ENCODE data around the gene LCN1.

LCN1 gene

DNA sequence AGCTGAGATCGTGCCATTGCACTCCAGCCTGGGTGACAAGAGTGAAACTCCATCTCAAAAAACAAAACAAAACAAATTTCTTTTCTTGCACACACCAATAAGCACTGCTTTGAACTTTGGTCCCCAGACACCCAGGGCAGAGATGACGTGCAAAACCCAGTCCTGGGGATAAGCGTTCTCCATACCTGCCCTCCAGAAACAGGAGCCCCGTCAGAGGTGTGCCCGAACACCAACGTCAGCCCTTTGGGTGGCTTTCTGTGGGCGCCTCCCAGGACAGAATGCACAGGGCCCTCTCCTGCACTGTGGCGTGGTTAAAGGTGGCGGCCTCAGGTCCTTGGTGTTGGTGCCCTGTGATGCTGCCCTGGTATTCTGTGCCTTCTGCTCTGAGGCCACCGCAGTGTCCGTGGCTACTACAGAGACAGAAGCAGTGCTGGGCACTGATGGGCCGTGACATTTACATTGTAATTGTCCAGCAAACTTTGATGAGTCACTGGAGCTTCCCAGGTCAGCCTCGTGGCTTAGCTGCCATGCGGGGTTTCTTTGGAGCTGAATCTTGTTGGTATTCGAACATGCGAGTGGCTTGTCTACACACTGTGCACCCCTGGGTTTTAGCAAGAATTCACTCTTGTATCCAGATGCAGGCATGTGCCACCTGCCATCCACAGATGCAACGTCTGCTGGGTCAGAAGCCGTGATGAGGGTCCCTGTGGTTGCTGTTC is 31.9 kb upstream of the LCN1 start:
- DNase-seq, result no peak

DNA sequence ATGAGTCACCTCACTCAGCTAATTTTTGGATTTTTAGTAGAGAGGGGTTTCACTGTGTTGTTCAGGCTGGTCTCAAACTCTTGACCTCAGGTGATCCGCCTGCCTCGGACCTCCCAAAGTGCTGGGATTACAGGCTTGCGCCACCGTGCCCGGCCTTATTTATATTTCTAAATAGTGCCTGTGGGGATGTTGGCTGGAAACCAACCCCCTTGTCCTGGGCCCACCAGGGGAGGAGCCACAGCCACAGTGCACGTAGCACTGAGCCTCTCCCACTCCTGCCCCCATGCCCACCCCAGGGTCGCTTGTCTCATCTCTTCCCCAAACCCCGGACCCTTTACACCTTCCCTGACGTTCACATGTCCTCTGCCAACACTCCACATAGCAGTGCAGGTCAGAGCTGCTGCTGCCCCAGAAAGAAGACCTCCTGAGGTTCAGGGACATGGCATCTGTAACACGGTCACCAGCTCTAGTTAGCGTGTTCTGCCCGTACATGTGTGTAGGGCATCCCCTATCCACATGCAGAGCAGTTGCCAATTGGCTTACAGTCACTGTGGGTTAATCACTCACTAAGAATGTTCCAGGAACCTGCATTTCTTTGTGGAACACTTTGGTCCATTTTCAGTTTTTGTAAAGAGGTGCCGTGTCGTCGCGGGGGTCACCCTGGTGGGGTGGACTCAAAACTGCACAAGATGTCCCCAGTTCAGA is 30.9 kb upstream of the LCN1 start:
- no peak for DNase-seq

DNA sequence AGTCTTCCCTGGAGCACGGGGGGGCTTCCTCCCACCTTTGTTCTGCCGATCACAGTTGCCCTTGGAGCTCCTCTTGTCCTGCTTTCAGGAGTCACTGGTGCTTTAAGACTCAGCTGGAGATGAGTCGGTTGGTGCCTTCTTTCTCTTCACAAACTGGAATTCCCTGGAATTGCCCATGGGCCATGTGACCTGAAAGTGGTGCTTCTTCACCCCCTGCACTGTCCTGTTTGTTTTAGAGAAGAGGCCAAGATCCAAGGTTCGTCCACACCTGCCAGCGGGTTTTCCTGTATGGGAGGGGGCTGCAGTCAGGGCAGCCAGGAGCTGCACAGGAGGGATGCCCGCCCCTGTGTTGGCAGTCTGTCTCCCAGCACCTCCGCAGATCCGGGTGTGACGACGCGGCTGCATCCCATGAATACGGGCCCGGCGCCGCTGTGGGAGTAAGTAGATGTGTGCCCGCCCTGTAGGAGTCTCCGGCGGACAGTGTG is 30.2 kb upstream of the LCN1 start:
- DNase-seq, result no peak

DNA sequence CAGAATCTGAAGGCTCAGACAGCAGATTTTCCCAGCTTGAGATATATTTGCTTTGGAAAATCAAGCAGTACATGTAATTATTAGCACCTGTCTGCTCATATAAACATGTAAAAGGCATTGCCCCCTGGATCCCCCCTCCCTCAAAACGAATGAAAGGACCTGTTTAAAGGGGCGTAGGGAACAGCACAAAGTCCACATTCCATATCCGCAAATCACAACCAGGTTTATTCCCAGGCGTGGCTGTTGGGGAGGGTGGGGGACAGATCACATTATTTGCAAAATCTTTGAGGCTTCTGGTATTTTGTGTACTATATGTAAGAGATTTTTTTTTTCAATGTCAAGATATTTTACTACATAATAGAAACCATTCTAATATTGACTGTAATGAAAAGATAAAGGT is 29.5 kb upstream of the LCN1 start:
- DNase-seq, result no peak

DNA sequence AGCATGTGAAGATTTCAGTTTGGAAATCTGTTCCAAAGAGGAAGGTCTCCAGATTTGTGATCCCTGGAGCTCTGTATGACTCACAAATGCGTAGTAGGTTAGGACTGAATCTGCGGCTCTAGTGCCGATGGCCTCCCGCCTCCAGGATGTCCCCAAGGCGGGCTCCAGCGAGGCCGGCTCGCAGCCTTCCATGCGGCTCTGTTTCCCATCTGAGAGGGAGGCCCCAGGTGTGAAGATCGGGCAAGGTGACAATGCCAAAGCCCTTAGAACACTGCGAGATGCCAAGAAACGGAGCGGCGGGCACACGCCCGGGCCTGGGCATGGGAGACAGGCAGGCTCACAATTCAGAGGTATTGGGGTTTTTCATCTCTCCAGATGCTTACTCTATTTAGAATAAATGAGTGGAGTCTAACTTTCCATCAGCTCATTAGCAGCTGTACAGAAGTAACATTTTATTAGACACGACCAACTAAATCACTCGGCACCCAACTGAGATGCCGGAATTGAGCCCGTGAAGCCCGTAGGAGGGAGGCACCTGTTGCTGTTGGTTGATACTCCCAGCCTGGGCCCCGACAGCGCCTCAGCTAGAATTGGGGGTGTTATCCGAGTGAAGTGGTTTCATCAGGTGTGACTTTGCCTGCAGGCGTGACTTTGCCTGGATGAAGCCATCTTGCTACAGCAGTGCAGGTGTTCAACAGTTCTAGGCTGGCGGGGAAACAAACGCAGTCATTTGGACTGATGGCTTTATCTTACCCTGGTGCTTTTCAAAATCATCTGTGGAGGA is 28.2 kb upstream of the LCN1 start:
- no peak for DNase-seq

DNA sequence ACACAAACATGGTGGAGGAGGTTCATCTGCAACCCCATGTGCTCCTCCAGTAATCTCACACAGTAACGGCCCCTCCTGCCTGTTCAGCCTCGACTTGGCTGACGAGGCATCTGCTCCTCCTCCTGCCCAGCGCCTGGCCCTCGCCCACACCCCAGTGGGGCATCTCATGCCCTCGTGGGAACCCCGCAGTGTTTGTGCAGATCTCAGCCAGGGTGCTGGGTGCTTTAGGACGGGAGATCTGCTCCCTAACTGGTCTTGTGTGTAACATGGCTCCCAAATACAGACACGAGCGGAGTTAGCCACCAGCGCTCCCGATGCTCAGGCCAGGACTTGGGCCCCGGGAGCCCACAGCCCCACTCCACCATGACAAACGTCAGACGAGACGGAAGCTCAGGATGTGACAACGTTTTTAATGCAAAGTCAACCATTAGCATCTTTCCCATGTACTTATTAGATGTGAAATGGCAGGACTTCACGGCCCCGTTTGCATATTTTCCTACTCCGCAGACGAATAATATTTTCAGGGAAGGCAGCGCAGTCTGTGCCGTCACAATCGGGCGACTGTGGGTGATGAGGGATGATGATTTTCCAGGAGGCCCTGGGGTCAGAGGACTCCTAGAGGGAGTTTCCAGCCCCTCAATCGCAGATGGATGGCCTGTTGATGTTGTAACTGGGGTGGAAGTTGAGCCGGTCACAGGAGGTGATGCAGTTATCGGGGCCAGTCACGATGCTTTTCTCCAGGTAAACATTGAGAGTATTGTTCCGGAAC is 26.3 kb upstream of the LCN1 start:
- DNase-seq, result no peak

DNA sequence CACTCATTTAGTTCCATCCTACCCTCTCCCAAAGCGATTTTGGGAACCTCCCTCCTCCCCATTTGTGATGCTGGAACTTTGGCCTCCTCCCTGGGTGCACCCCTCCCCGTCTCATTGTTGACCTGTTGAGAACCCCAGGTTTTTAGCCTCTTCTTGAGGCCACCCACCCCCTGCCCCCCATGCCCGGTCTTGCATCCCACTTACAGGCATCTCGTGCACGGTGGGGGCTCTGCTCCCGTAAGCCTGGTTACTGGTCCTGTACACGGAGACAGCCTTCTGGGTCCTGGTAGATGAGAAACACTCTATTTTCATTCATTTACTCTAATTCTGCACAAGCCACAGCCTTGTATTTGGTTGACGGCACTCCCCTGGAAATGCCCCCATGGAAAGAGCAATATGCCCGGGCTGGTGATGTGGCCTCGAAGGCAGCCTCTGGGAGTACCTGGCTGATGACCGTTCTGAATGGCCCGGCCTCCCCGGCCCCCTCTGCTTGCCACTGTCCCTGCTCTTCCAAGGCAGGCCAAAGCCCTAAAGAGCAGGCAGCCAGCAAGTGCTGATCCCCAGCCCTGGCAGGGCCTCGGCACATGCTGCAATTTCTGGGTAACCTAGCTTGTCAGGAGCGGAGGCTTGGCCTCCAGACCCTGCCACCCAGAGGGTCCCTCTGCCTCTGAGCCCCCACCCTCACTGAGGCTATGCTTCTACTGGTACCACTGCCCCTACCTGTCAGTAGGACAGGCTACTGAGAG is 22.7 kb upstream of the LCN1 start:
- DNase-seq, result no peak

DNA sequence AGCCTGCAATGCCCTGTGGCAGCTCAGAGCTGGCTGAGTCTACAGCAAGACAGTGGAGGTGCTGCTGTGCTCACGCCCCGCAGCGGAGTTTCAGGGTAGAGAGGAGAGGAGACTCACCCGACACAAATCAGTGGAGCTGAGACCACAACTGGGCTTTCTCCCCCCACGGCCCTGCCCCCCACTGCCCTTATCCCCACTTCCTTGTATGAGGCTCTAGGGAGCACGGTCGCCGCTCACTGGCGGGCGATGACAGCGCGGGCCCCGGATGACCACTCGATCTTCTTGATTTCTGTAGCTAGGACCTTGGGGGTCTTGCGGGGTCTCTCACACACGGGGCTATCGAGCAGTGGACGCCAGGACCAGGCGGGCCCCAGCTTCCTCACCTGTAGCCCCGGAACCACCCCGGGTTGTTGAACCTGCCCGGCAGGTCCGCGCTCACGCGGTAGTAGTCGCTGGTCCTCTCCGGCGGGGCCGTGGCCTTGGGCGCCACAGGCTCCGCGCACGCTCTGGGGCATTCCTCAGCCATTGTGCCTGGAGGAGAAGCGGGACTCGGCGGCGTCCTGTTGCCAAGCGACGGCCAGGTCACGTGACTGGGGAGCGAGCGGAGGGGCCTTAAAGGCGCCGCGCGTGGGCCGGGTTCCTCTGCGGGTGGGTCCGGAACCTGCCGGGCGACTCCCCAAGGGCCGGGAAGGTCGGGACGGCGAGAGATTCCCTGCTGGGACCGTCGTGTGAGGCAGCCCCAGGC is 21.7 kb upstream of the LCN1 start:
- peak; percentile 71 for DNase-seq

DNA sequence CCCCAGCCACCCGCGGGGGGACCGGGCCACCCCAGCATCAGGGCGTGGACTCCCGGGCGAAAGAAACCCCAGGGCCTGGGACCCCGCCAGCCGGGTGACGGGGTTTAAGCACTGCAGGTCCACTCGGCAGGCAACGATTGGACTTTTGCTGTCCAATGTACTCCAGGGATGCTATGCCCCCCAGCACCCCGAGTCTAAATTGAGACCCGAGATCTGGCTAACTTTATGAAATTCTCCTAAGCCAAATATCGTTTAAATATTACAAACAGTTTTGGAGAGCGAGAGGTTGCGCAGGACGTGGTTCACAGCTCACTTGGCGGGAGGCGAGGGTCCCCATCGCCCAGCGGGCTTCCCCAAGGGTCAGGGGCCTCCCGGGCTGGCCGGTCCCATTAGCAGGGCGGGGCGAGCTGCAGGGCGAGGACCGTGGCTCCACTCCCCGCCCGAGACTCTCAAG is 21.1 kb upstream of the LCN1 start:
- no peak for DNase-seq

DNA sequence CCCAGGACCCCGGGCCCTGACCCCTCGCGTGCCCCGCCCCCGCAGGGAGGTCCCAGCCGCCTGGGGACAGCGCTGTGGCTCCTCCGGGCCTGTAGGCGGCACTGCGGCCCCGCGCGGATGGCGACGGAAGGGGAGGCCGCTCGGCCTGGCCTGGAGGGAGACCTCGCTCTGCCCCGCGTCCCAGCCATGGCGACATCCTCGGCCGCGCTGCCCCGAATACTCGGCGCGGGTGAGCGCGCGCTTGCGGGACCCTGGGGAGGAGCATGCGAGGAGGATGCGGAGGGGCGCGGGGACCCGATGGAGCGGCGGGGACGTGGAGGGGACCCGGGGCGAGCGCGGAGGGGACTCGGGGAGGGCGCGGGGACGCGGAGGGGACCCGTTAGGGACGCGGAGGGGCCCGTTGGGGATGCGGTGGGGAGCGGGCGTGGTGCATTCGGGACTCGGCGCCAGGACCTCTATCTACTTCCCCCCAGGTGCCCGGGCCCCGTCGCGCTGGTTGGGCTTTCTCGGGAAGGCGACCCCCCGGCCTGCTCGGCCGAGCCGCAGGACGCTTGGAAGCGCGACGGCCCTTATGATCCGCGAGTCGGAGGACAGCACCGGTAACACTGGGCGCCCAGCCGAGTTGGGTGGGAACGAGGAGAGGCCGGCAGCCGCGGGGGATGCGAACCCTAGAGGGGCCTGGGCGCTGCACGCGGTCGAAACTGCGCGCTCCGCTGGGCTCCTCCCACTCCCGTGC is 20.5 kb upstream of the LCN1 start, which contains the start of gene MRPS2:
TSS of gene MRPS2 (plus strand) at position 158 of the 736 bp plus-strand sequence. CDS start at position 187, 29 bp downstream.
- DNase-seq, result peak; percentile 53

DNA sequence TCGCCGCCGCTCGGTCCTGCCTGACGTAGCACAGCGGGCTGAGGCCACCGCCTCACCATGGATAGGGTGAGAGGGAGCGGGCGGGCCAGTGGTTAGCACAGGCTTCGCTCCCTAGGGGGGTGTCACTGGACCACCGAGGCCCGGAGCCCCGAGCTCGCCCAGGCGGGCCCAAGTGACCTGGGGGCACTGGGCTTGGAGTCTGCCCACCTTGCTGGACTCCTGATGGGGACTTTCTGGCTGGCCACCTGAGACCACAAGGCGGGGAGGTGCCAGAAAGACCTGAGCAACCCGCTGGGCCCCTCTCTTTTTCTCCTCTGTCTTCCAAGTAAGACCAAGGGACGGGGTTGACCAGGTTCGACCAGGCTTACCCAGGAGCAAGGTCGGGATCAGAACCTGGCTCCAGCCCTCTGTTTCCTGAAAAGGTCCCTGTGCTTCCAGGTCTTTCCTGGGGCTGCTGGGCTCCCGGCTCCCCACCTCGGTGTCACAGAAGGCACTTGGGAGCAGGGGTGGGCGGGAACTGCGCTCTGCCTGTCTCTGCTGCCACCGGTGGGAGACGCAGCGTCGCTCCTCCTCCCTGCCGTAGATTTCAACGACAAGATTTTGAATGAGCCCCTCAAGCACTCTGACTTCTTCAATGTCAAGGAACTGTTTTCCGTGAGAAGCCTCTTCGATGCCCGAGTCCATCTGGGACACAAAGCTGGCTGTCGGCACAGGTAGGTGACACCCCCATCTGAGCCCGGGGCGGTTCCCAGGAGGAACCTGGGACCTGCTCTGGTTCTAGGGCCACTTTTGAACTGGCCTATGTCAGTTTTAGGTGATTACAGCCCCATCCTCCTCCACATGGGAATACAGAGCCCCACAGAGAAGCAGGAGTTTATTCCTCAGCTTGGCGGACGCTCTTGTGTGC is 19.7 kb upstream of the LCN1 start:
- DNase-seq, result no peak

DNA sequence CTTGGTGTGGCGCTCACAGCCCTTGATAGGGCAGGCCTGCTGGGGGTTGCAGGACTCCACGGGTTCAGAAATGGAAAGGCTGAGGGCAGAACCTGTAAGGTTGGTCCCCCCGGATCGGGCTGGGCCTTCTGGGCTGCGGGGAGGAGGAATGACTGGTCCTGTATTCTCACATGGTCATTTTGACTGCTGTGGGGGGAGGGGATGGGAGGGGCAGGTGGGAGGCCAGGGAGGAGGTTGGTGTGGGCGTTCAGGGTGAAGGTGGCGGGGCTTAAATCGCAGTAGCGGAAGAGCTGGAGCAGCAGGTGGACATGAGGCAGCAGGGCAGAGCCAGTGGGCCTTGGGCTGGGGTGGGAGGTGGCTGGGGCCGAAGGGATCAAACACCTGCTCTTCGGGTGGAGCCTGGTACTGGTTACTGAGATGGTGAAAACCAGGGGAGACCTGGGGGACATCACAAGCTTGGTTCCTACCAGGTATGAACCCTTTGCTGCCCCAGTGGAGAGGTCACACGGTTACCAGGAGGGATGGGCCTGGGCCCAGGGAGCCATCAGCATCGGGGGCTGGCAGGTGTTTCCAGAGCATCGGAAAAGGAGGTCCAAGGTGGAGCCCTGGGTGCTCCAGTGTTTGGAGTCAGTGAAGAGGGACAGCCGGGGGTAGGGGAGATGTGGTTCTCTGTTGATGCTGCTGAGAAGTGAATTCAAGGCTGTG is 18.9 kb upstream of the LCN1 start:
- DNase-seq, result no peak

DNA sequence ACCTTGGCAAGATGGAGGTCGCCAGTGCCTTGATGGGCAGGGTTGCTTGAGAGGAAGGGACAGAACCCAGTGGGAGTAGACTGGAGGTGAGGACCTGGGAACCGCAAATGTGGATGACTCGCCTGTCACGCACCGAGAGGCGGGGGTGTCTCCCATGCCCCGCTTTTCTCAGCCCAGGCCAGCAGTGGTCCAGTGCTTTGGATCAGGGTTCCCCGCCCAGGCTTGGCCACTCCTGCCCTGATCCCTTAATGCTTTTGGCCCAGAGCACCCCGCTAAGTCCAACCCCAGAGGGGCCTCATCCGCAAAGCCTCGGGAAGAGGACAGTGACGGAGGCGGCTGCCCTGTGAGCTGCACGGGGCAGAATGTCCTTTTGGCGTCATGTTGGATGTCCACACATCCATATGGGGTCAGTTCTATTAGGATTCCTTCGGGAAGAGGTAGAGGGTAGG is 18.3 kb upstream of the LCN1 start:
- DNase-seq, result no peak

DNA sequence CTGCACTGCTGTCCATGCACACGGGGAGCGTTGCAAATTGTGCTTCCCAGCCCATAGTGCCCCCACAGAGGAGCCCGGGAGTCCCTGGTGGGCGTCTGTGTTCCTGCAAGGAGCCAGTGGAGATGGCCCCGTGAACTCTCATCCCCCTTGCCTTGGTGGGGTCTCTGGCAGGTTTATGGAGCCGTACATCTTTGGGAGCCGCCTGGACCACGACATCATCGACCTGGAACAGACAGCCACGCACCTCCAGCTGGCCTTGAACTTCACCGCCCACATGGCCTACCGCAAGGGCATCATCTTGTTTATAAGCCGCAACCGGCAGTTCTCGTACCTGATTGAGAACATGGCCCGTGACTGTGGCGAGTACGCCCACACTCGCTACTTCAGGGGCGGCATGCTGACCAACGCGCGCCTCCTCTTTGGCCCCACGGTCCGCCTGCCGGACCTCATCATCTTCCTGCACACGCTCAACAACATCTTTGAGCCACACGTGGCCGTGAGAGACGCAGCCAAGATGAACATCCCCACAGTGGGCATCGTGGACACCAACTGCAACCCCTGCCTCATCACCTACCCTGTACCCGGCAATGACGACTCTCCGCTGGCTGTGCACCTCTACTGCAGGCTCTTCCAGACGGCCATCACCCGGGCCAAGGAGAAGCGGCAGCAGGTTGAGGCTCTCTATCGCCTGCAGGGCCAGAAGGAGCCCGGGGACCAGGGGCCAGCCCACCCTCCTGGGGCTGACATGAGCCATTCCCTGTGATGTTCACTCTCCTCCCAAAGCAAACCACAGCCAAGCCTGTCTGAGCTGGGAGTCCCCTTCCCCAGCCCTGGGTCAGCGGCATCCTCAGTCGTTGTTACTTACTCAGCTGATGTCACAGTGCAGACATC is 17.6 kb upstream of the LCN1 start:
- DNase-seq, result no peak

DNA sequence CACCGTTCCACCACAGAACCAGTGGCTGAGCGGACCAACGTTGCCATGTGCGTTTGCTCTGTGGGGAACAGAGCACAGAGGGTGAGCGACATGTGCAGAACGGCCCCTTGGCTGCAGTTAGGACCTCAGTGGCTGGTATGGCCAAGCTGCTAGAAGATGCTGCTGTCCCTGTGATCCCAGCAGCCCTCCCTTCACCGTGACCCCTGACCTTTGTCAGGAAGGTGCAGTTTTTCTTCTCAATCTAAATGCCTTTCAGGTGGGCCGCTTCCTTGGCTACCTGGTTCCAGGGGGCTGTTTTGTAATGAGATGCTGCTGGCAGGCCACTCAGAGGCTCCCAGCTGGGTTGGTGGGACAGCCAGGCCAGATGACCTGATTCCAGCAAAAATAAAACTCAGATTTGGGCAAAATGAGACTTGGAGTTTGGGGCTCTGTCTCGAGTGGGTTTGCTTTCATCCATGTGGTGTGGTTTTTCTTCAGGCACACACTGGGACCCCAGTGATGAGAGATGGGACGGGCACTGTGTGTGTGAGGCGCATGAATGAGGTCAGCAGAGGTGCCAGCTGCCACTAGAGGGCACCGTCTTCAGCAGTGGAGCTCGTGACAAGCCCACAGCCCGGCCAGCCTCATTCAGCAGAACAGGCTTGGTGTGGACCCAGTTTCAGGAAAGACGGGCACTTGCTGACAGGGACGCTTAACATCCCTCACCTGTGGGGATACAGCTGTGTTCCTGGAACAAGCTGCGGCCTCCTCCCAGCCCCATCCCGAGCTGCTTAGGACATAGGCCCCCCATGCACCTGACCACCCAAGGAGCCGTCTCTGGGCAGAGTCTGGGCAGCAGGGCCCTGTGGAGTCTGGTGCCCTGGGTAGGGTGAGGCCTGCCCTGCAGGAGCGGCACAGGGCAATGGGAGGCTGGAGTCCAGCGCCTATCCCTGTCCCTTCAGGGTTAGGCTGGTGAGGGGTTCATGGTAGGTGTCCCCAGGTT is 16.7 kb upstream of the LCN1 start:
- peak; percentile 24 for DNase-seq

Measured in kidney glomerular epithelial cell (primary cell).